Activated CD4-positive, alpha-beta memory T cell treated with anti-CD3 and anti-CD28 coated beads for 36 hours (primary cell): ENCODE measurements around the gene SPAG16. TPM values are rescaled to one million over a fixed set of nuclear protein-coding genes. Genes with fewer than 3 reads are reported as not detected.

ENCODE experiments used
- CTCF ChIA-PET: fragments of 350-600 bp; sonication (Branson Sonifier 250); formaldehyde crosslinking; loops from one replicate; lab custom pipeline; 2021; ENCODE audit warnings: antibody characterized with exemption, inconsistent platforms; lab: Charles Lee
- POLR2A ChIA-PET: fragments of 350-600 bp; sonication (Branson Sonifier 250); formaldehyde crosslinking; loops from one replicate; lab custom pipeline; 2021; ENCODE audit warnings: antibody characterized with exemption; lab: Charles Lee
- DNase-seq: peaks from one replicate; pipeline ENCODE4 v3.0.0-alpha.2; 2020
- H3K27ac Mint-ChIP-seq: one replicate; pipeline ENCODE4 v1.8.0; 2021; ENCODE audit warnings: mixed read lengths
- H3K27me3 Mint-ChIP-seq: one replicate; pipeline ENCODE4 v1.8.0; 2021; ENCODE audit warnings: mixed read lengths
- H3K36me3 Mint-ChIP-seq: one replicate; pipeline ENCODE4 v1.8.0; 2021; ENCODE audit warnings: mixed read lengths
- H3K4me1 Mint-ChIP-seq: one replicate; pipeline ENCODE4 v1.8.0; 2021; ENCODE audit warnings: low read depth, mixed read lengths
- H3K4me3 Mint-ChIP-seq: one replicate; pipeline ENCODE4 v1.8.0; 2021; ENCODE audit warnings: mild to moderate bottlenecking, mixed read lengths
- H3K9me3 Mint-ChIP-seq: one replicate; pipeline ENCODE4 v1.8.0; 2021; ENCODE audit warnings: mixed read lengths
- intact Hi-C: fragments of 100-400 bp; cut with micrococcal nuclease; formaldehyde crosslinking; loops from one replicate; pipeline ENCODE4 v1.15.1; 2023
- total RNA-seq, 2 experiments: library from RNA; stranded (reverse); gene quantifications; one replicate each; pipeline ENCODE4 v1.2.3, GENCODE V29; 2021

The SPAG16 gene
- total RNA-seq, 2 experiments from 2014 or later = 9.1 to 10.4 TPM

DNA sequence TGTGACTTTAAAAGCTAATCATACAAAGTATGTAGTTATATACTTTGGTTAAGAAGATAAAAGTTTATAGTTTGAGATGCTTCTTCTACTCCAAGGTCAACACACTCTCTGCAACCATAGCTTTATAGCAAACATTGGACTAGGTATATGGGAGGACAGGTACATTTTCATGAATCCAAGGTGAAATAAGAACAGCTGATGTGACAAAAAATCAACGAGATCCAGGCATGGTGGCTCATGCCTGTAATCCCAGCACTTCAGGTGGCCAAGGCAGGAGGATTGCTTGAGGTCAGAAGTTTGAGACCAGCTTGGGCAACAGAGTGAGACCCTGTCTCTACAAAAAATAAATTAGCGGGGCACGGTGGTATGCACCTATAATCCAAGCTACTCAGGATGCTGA, 963.3 kb downstream of the SPAG16 start:
- intact Hi-C loops = no loop called here
- CTCF ChIA-PET = no interaction called here
- peaks cover 2% of the 10 kb centered on the region for H3K9me3 Mint-ChIP-seq

GRCh38 chr2:214255046-214255445, 970.8 kb downstream of the SPAG16 start:
- H3K27ac Mint-ChIP-seq = no peak overlapping the region
- H3K36me3 Mint-ChIP-seq = no peaks in the 10 kb centered on the region
- H3K27me3 Mint-ChIP-seq = no peaks in the 10 kb centered on the region
- CTCF ChIA-PET = no interaction called here
- POLR2A ChIA-PET = no interaction called here
- intact Hi-C loops = no loop called here
- peaks cover 13% of the 10 kb centered on the region for H3K9me3 Mint-ChIP-seq
- H3K4me1 Mint-ChIP-seq = no peaks in the 10 kb centered on the region
- no peak overlapping the region for H3K4me3 Mint-ChIP-seq
- DNase-seq = no peak

More for the DNA sequence above, 963.3 kb downstream of the SPAG16 start:
- Mint-ChIP-seq H3K36me3 (no peaks in the 10 kb centered on the region), H3K27ac (no peak overlapping the region), H3K4me3 (no peak overlapping the region), H3K4me1 (no peaks in the 10 kb centered on the region), H3K27me3 (no peaks in the 10 kb centered on the region)
- DNase-seq = no peak
- POLR2A ChIA-PET = no interaction called here

DNA sequence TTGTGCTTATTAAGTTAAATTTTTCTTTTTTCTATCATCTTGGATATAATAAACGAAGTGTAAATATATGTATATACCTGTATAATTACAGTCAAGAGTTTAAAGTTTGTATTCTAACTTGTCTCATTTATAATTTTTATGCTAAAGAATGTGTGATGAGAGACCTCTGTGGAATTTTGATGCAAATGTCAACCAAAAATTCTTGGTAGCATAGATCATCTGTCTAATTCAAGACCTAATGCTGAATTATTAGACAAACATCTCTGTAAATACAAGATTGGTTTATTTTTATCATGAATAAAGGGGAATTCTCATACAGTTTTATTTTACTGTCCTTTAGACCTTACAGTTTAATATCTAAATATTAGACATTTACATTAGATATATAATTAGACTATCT, 977.4 kb downstream of the SPAG16 start:
- intact Hi-C loops = no loop called here
- peaks cover 12% of the 10 kb centered on the region for H3K9me3 Mint-ChIP-seq
- no peak overlapping the region for H3K27ac Mint-ChIP-seq
- POLR2A ChIA-PET = no interaction called here
- H3K4me3 Mint-ChIP-seq = no peak overlapping the region
- H3K4me1 Mint-ChIP-seq = no peaks in the 10 kb centered on the region
- no peaks in the 10 kb centered on the region for H3K27me3 Mint-ChIP-seq
- no peaks in the 10 kb centered on the region for H3K36me3 Mint-ChIP-seq
- DNase-seq = no peak
- CTCF ChIA-PET = no interaction called here

GRCh38 chr2:214264171-214264570, 979.9 kb downstream of the SPAG16 start:
- no peaks in the 10 kb centered on the region for H3K27me3 Mint-ChIP-seq
- ChIA-PET CTCF (no interaction called here), POLR2A (no interaction called here)
- H3K9me3 Mint-ChIP-seq = peaks cover 8% of the 10 kb centered on the region
- no peak for DNase-seq
- no peak overlapping the region for H3K27ac Mint-ChIP-seq
- H3K4me3 Mint-ChIP-seq = no peak overlapping the region
- no peaks in the 10 kb centered on the region for H3K4me1 Mint-ChIP-seq
- no peaks in the 10 kb centered on the region for H3K36me3 Mint-ChIP-seq
- intact Hi-C loops = no loop called here

- no peaks in the 10 kb centered on the region for H3K4me1 Mint-ChIP-seq
- DNase-seq = no peak
- no peak overlapping the region for H3K4me3 Mint-ChIP-seq
- peaks cover 4% of the 10 kb centered on the region for H3K9me3 Mint-ChIP-seq
- CTCF ChIA-PET = no interaction called here
- H3K27me3 Mint-ChIP-seq = no peaks in the 10 kb centered on the region
- POLR2A ChIA-PET = no interaction called here
- H3K36me3 Mint-ChIP-seq = no peaks in the 10 kb centered on the region
- no peak overlapping the region for H3K27ac Mint-ChIP-seq
- intact Hi-C loops = no loop called here
These were observed 981.8 kb downstream of the SPAG16 start for GRCh38 chr2:214265991-214266489.

DNA sequence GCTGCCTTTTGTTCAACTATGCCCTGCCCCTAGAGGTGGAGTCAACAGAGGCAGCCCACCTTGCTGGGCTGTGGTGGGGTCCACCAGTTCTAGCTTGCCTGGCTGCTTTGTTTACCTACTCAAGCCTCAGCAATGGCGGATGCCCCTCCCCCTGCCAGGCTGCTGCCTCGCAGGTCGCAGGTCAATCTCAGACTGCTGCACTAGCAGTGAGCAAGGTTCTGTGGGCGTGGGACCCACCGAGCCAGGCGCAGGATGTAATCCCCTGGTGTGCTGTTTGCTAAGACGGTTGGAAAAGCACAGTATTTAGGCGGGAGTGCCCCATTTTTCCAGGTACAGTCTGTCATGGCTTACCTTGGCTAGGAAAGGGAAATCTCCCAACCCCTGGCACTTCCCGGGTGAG, 993.6 kb downstream of the SPAG16 start:
- Mint-ChIP-seq H3K9me3 (peaks cover 31% of the 10 kb centered on the region), H3K4me1 (no peaks in the 10 kb centered on the region), H3K27me3 (no peaks in the 10 kb centered on the region), H3K27ac (no peak overlapping the region), H3K36me3 (no peaks in the 10 kb centered on the region), H3K4me3 (no peak overlapping the region)
- POLR2A ChIA-PET = no interaction called here
- intact Hi-C loops = no loop called here
- CTCF ChIA-PET = no interaction called here
- no peak for DNase-seq

DNA sequence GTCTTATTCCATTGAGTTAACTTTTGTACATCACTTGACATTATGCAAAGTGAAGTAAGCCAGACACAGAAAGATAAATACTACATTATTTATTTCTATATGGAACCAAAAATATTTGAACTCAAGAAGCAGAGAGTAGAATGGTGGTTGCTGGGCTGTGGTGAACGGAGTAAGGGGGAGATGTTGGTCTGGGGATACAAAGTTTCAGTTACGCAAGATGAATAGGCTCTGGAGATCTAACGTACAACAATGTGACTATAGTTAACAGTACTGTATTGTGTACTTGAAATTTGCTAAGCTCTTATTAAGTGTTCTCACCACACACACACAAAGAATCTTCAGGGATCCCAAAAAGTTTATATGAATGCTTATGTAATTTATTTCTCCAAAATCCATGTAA, 1001.7 kb downstream of the SPAG16 start:
- intact Hi-C loops = no loop called here
- DNase-seq = no peak
- Mint-ChIP-seq H3K36me3 (no peaks in the 10 kb centered on the region), H3K27ac (no peak overlapping the region), H3K4me1 (no peaks in the 10 kb centered on the region), H3K27me3 (no peaks in the 10 kb centered on the region), H3K9me3 (peaks cover 9% of the 10 kb centered on the region), H3K4me3 (no peak overlapping the region)
- CTCF ChIA-PET = no interaction called here
- POLR2A ChIA-PET = no interaction called here

DNA sequence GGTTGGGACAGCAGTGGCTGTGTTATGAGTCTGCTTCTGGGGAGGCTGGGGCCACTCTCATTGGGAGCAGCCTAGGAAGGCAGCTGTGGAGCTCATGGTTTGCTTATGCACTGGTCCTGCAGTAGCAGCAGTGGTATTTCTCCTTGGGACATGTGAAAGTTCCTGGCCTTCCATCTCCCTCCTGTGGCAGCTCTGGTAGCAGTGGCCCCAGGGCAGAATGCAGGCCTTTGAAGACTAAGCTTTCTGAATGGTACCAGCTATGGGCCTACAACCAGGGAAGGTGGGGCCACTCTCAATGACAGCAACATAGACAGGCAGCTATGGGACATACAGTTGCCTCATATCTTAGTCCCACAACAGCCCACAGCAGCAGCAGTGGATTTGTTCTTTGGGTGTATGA, 1009.3 kb downstream of the SPAG16 start:
- ChIA-PET CTCF (no interaction called here), POLR2A (no interaction called here)
- Mint-ChIP-seq H3K27me3 (no peaks in the 10 kb centered on the region), H3K4me1 (no peaks in the 10 kb centered on the region), H3K36me3 (peaks cover 2% of the 10 kb centered on the region), H3K4me3 (no peak overlapping the region), H3K9me3 (peaks cover 25% of the 10 kb centered on the region), H3K27ac (no peak overlapping the region)
- no peak for DNase-seq
- intact Hi-C loops = no loop called here

DNA sequence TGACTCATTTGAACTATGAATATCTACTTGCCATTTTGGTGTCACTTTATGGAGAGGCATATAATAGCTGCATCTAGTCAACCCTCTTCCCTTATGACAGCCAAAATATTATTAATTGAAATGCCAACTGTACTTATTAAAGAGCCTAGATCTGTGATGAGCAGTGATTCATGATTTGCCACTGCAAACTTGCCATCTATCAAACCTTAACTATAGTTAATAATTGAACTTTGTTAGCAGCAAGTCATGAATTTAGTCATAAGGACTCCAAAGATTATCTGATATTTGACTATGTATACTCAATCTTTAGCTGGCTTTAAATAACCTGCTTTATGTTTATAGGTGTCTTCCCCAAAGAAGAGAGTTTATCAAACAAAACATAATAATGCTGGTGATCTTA, 1010.2 kb downstream of the SPAG16 start:
- POLR2A ChIA-PET = no interaction called here
- intact Hi-C loops = no loop called here
- peaks cover 2% of the 10 kb centered on the region for H3K36me3 Mint-ChIP-seq
- H3K4me3 Mint-ChIP-seq = no peak overlapping the region
- H3K9me3 Mint-ChIP-seq = peaks cover 22% of the 10 kb centered on the region
- DNase-seq = no peak
- no peak overlapping the region for H3K27ac Mint-ChIP-seq
- H3K4me1 Mint-ChIP-seq = no peaks in the 10 kb centered on the region
- H3K27me3 Mint-ChIP-seq = no peaks in the 10 kb centered on the region
- CTCF ChIA-PET = no interaction called here

- H3K27ac Mint-ChIP-seq = no peak overlapping the region
- POLR2A ChIA-PET = no interaction called here
- H3K4me3 Mint-ChIP-seq = no peak overlapping the region
- H3K27me3 Mint-ChIP-seq = no peaks in the 10 kb centered on the region
- peaks cover 2% of the 10 kb centered on the region for H3K36me3 Mint-ChIP-seq
- no peaks in the 10 kb centered on the region for H3K4me1 Mint-ChIP-seq
- no peak for DNase-seq
- intact Hi-C loops = no loop called here
- H3K9me3 Mint-ChIP-seq = peaks cover 10% of the 10 kb centered on the region
- CTCF ChIA-PET = no interaction called here
These were observed 1013.2 kb downstream of the SPAG16 start for GRCh38 chr2:214297423-214297822.

GRCh38 chr2:214310319-214310718, 1026.1 kb downstream of the SPAG16 start:
- no peak overlapping the region for H3K4me3 Mint-ChIP-seq
- POLR2A ChIA-PET = no interaction called here
- no peaks in the 10 kb centered on the region for H3K36me3 Mint-ChIP-seq

GRCh38 chr2:214311031-214311533, 1026.8 kb downstream of the SPAG16 start:
- DNase-seq = no peak
- ChIA-PET CTCF (interaction anchor here (0.6 kb wide), 1 partner anchor 39 kb away, joined by 4 read pairs; no protein-coding TSS in a partner anchor), POLR2A (no interaction called here)
- intact Hi-C loops = no loop called here
- Mint-ChIP-seq H3K27ac (no peak overlapping the region), H3K9me3 (peaks cover 20% of the 10 kb centered on the region), H3K36me3 (no peaks in the 10 kb centered on the region), H3K27me3 (no peaks in the 10 kb centered on the region), H3K4me3 (no peak overlapping the region), H3K4me1 (no peaks in the 10 kb centered on the region)

More at GRCh38 chr2:214310319-214310718, 1026.1 kb downstream of the SPAG16 start:
- Mint-ChIP-seq H3K27ac (no peak overlapping the region), H3K4me1 (no peaks in the 10 kb centered on the region), H3K9me3 (peaks cover 23% of the 10 kb centered on the region), H3K27me3 (no peaks in the 10 kb centered on the region)
- intact Hi-C loops = no loop called here
- CTCF ChIA-PET = interaction anchor here (0.5 to 0.6 kb wide), 2 partner anchors 38 to 59 kb away, joined by 4 read pairs; no protein-coding TSS in a partner anchor
- no peak for DNase-seq

DNA sequence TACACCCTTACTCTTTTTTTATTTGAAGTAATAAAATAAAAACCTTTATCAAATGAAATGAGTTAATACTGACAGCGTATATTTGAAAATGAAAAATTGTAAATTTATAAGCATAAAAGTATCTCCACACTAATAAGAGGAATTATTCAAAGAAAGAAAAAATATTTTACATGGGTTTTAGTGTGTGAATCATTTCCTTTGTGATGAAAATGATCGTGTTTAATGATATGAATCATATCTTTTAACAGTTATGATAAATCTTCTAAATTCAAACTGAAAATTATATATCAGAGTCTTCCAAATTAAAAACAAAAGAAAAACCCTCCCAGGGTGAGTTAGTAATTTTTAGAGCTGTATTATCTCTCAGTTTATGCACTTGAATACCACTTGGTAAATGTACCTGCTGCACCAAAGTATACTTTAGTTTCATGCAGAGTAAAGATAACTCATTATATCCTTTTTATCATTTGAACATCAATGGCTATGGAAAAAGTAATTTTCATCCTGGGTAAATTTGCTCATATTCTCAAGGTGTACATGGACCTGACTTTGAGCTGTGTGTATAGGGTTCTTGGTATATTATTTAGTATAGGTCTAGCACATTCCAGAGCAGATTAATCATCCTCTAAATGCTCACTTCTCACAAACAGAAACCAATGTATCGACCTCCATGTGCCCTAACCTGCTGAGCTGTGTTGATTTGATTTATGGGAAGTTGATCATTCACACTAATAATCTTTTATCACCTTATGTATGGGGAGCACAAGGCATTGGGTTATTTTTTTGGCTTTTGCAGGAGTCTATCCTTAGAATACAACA, 1027.9 kb downstream of the SPAG16 start:
- Mint-ChIP-seq H3K4me3 (no peak overlapping the region), H3K36me3 (no peaks in the 10 kb centered on the region), H3K9me3 (peaks cover 10% of the 10 kb centered on the region), H3K27me3 (no peaks in the 10 kb centered on the region), H3K4me1 (no peaks in the 10 kb centered on the region), H3K27ac (no peak overlapping the region)
- DNase-seq = no peak
- intact Hi-C loops = no loop called here
- POLR2A ChIA-PET = no interaction called here
- CTCF ChIA-PET = no interaction called here
